CD14-positive monocyte (primary cell): ENCODE results near the gene HCRTR2. TPM values are rescaled to one million over a fixed set of nuclear protein-coding genes. Genes with fewer than 3 reads are reported as not detected.

Experiments used
- DNase-seq, 3 donors: peaks; one replicate each; pipeline ENCODE4 v3.0.0-alpha.2; 2011 to 2022
- H2AFZ ChIP-seq: 2 replicates; pipeline ENCODE4 v1.6.0; 2012; ENCODE audit warnings: mild to moderate bottlenecking, low read depth, low read length, inconsistent platforms; ENCODE audit not compliant: insufficient read depth, poor library complexity, severe bottlenecking
- H3K27ac ChIP-seq, 2 donors: 1 replicate in 1 of 2; 2 replicates in 1 of 2; pipeline ENCODE4 v1.5.1; 2012 to 2013; ENCODE audit warnings: low read length in 2 of 2, control low read depth in 1 of 2, inconsistent platforms in 1 of 2, low read depth in 1 of 2, mild to moderate bottlenecking in 1 of 2
- H3K27me3 ChIP-seq, 2 donors: one replicate each; pipeline versions ENCODE4 v1.6.0 to v1.6.1; 2011 to 2013; ENCODE audit warnings: low read length in 2 of 2; ENCODE audit not compliant: control insufficient read depth in 2 of 2, insufficient read depth in 2 of 2
- H3K36me3 ChIP-seq, 2 donors: replicated peaks in 1 of 2; 1 replicate in 1 of 2; 2 replicates in 1 of 2; pipeline versions ENCODE4 v1.5.1 to v1.6.1; 2012 to 2013; ENCODE audit warnings: low read length in 2 of 2, control low read depth in 1 of 2, inconsistent platforms in 1 of 2, mild to moderate bottlenecking in 1 of 2; ENCODE audit not compliant: insufficient read depth in 2 of 2, control insufficient read depth in 1 of 2
- H3K4me1 ChIP-seq, 2 donors: 1 replicate in 1 of 2; 2 replicates in 1 of 2; pipeline versions ENCODE4 v1.5.1 to v1.6.1; 2012 to 2013; ENCODE audit warnings: low read length in 2 of 2, control low read depth in 1 of 2, inconsistent platforms in 1 of 2, mild to moderate bottlenecking in 1 of 2, moderate library complexity in 1 of 2; ENCODE audit not compliant: insufficient read depth in 2 of 2, control insufficient read depth in 1 of 2
- H3K4me2 ChIP-seq: replicated peaks from 2 replicates; pipeline ENCODE3; 2012; ENCODE audit warnings: low read length, moderate library complexity, mild to moderate bottlenecking; ENCODE audit not compliant: poor library complexity, severe bottlenecking; ENCODE audit errors: extremely low read depth
- H3K4me3 ChIP-seq, 3 experiments: fragments of 200-600 bp in 1 of 3; sonication (generic) in 1 of 3; replicated peaks in 1 of 3; 1 replicate in 2 of 3; 2 replicates in 1 of 3; pipeline ENCODE4 v1.5.1; 2011 to 2013; ENCODE audit warnings: low read length in 3 of 3, mild to moderate bottlenecking in 3 of 3, control low read depth in 2 of 3, low read depth in 2 of 3, inconsistent platforms in 1 of 3, moderate library complexity in 1 of 3
- H3K79me2 ChIP-seq: 2 replicates; pipeline ENCODE4 v1.6.0; 2012; ENCODE audit warnings: mild to moderate bottlenecking, control low read depth, inconsistent platforms, low read length, moderate library complexity; ENCODE audit not compliant: insufficient read depth
- H3K9ac ChIP-seq: 2 replicates; pipeline ENCODE4 v1.6.0; 2017; ENCODE audit warnings: low read length, mild to moderate bottlenecking; ENCODE audit not compliant: insufficient read depth, poor library complexity, severe bottlenecking
- H3K9me3 ChIP-seq, 2 donors: replicated peaks in 1 of 2; 1 replicate in 1 of 2; 2 replicates in 1 of 2; pipeline versions ENCODE4 v1.5.1 to v1.6.1; 2012 to 2013; ENCODE audit warnings: low read length in 2 of 2, control low read depth in 1 of 2; ENCODE audit not compliant: control insufficient read depth in 1 of 2, insufficient read depth in 1 of 2
- H4K20me1 ChIP-seq: 2 replicates; pipeline ENCODE4 v1.6.0; 2012; ENCODE audit warnings: mild to moderate bottlenecking, low read length, control low read depth, moderate library complexity; ENCODE audit not compliant: insufficient read depth
- H3K27ac Mint-ChIP-seq, 7 donors: one replicate each; pipeline ENCODE4 v1.8.0; 2020; ENCODE audit warnings: mild to moderate bottlenecking in 7 of 7, mixed read lengths in 7 of 7, moderate library complexity in 6 of 7, inconsistent platforms in 2 of 7
- H3K27me3 Mint-ChIP-seq, 3 donors: one replicate each; pipeline ENCODE4 v1.8.0; 2021 to 2022; ENCODE audit warnings: low read depth in 3 of 3, mild to moderate bottlenecking in 3 of 3, mixed read lengths in 3 of 3, moderate library complexity in 3 of 3, inconsistent platforms in 1 of 3
- H3K36me3 Mint-ChIP-seq, 2 donors: one replicate each; pipeline ENCODE4 v1.8.0; 2020; ENCODE audit warnings: mixed read lengths in 2 of 2, inconsistent platforms in 1 of 2, mild to moderate bottlenecking in 1 of 2
- H3K4me1 Mint-ChIP-seq: one replicate; pipeline ENCODE4 v1.8.0; 2020; ENCODE audit warnings: mild to moderate bottlenecking, mixed read lengths
- H3K4me3 Mint-ChIP-seq, 2 donors: one replicate each; pipeline ENCODE4 v1.8.0; 2020; ENCODE audit warnings: mild to moderate bottlenecking in 2 of 2, mixed read lengths in 2 of 2, moderate library complexity in 1 of 2
- H3K9me3 Mint-ChIP-seq, 7 donors: one replicate each; pipeline ENCODE4 v1.8.0; 2020 to 2022; ENCODE audit warnings: mixed read lengths in 7 of 7, mild to moderate bottlenecking in 6 of 7, moderate library complexity in 6 of 7, inconsistent platforms in 2 of 7
- WGBS: methylation state at CpG from one replicate; pipeline ENCODE4 v1.1.5; 2013; ENCODE audit warnings: missing lambda C conversion rate; ENCODE audit not compliant: insufficient coverage; 5-methylcytosine and 5-hydroxymethylcytosine counted together
- intact Hi-C, 2 donors: fragments of 100-400 bp; cut with micrococcal nuclease; formaldehyde crosslinking; loops; one replicate each; pipeline versions ENCODE4 v1.15.0 to v1.15.1; 2023
- polyA plus RNA-seq, 3 donors: library from polyadenylated mRNA; depleted of rRNA in 1 of 3; unstranded in 2 of 3; stranded (reverse) in 1 of 3; fragments of 300-500 nt in 2 of 3; fragments of >200 nt in 1 of 3; fragmentation: Illumina TruSeq in 2 of 3; gene quantifications; 1 replicate in 2 of 3; 2 replicates in 1 of 3; pipeline ENCODE4 v1.2.3, GENCODE V29; 2012 to 2021
- TF ChIP-seq, protein P1 (sequence below): fragments of 200-600 bp; IDR thresholded peaks from one replicate; pipeline ENCODE4 v1.8.0; 2022; ENCODE audit warnings: antibody characterized with exemption, mild to moderate bottlenecking

HCRTR2 gene
- polyA plus RNA-seq, 3 donors = not detected

DNA sequence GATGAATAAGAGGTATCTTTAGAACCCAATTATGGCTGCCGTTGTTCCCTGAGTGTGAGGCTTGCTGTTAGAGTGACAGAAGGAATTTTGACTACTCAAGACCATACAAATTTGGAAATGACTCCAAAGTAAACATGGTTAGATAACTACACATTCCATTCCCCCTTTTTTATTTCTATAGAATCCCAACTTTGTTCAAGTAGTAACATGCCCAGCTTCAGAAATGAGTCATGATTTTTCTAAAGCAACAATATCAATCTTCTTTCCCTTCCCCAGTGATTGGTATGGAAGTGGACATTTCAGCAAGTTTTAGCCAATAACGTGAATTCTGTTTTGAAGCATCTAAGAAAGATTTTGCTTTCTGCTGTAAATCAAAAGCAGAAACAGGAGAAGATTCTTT is 37.8 kb downstream of the HCRTR2 start:
- Histone ChIP-seq H3K36me3 (no peaks in the 10 kb centered on the region), H3K4me2 (no peak overlapping the region), H3K4me3 (no peak overlapping the region), H3K9ac (no peak overlapping the region), H3K27ac (no peak overlapping the region), H3K27me3 (no peaks in the 10 kb centered on the region), H3K79me2 (no peaks in the 10 kb centered on the region), H2AFZ (no peak overlapping the region), H3K9me3 (peaks cover 0 to 8% of the 10 kb centered on the region in 2 donors), H4K20me1 (no peaks in the 10 kb centered on the region), H3K4me1 (no peaks in the 10 kb centered on the region)
- no peaks in the 10 kb centered on the region for H3K4me1 Mint-ChIP-seq
- peaks cover 0 to 5% (median 3%) of the 10 kb centered on the region in 7 donors for H3K9me3 Mint-ChIP-seq
- H3K36me3 Mint-ChIP-seq = no peaks in the 10 kb centered on the region
- no peak overlapping the region for H3K4me3 Mint-ChIP-seq
- no peak for DNase-seq
- no peaks in the 10 kb centered on the region for H3K27me3 Mint-ChIP-seq
- intact Hi-C loops = no loop called here
- no peak overlapping the region for H3K27ac Mint-ChIP-seq
- TF ChIP-seq, protein P1, sequence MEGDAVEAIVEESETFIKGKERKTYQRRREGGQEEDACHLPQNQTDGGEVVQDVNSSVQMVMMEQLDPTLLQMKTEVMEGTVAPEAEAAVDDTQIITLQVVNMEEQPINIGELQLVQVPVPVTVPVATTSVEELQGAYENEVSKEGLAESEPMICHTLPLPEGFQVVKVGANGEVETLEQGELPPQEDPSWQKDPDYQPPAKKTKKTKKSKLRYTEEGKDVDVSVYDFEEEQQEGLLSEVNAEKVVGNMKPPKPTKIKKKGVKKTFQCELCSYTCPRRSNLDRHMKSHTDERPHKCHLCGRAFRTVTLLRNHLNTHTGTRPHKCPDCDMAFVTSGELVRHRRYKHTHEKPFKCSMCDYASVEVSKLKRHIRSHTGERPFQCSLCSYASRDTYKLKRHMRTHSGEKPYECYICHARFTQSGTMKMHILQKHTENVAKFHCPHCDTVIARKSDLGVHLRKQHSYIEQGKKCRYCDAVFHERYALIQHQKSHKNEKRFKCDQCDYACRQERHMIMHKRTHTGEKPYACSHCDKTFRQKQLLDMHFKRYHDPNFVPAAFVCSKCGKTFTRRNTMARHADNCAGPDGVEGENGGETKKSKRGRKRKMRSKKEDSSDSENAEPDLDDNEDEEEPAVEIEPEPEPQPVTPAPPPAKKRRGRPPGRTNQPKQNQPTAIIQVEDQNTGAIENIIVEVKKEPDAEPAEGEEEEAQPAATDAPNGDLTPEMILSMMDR = no peak
- 80% methylated on average over 1 of the region's 2 CpGs for WGBS

DNA sequence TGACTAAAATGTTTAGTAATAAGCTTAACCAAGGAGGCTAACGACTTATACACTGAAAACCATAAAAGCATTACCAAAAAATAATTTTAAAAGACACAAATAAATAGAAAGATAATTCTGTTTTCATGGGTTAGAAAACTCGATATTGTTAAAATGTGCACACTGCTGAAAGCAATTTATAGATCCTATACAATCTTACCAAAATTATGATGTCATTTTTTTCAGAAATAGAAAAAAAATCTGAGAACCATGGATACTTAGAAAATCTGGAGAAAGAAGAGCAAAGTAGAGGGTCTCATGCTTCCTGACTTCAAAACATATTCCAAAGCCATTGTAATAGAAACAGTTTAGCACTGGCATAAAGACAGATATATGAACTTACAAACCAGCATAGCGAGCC is 46.6 kb downstream of the HCRTR2 start:
- H3K4me2 ChIP-seq = no peak overlapping the region
- H3K4me1 ChIP-seq = no peaks in the 10 kb centered on the region
- no peak overlapping the region for H2AFZ ChIP-seq
- no peaks in the 10 kb centered on the region for H3K79me2 ChIP-seq
- H3K27ac Mint-ChIP-seq = no peak overlapping the region
- intact Hi-C loops = no loop called here
- no peaks in the 10 kb centered on the region for H3K27me3 Mint-ChIP-seq
- no peaks in the 10 kb centered on the region for H3K4me1 Mint-ChIP-seq
- no peaks in the 10 kb centered on the region for H4K20me1 ChIP-seq
- no peaks in the 10 kb centered on the region for H3K27me3 ChIP-seq
- no peak overlapping the region for H3K4me3 ChIP-seq
- peaks cover 0 to 3% (median 0%) of the 10 kb centered on the region in 7 donors for H3K9me3 Mint-ChIP-seq
- DNase-seq = no peak
- no peak overlapping the region for H3K27ac ChIP-seq
- H3K4me3 Mint-ChIP-seq = no peak overlapping the region
- no peak overlapping the region for H3K9ac ChIP-seq
- TF ChIP-seq, protein P1 = no peak
- WGBS = no CpG with 5 or more reads among the region's 3 CpGs
- peaks cover 0 to 8% of the 10 kb centered on the region in 2 donors for H3K9me3 ChIP-seq
- no peaks in the 10 kb centered on the region for H3K36me3 Mint-ChIP-seq
- H3K36me3 ChIP-seq = no peaks in the 10 kb centered on the region
